GM12801 (cell line): Measurements from ENCODE around the gene PODN.

Experiments used
- TF ChIP-seq, protein P1 (sequence below): IDR thresholded peaks from one replicate; pipeline ENCODE4 v1.5.1; 2011; ENCODE audit warnings: control low read depth; ENCODE audit not compliant: insufficient read length; ENCODE audit errors: extremely low read depth

Gene PODN

DNA sequence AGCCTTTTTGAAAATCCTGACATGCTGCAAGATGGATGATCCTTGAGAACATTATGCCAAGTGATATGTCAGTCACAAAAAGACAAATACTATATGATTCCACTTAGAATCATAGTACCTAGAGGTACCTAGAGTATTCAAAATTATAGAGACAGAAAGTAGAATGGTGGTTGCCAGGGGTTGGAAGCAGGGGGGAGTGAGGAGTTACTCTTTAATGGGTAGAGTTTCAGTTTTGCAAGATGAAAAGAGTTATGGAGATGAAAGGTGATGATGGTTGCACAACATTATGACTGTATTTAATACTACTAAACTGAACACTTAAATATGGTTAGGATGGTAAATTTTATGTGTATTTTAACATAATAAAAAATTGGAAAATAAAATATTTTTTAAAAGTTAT is 37.9 kb upstream of the PODN start:
- TF ChIP-seq, protein P1, sequence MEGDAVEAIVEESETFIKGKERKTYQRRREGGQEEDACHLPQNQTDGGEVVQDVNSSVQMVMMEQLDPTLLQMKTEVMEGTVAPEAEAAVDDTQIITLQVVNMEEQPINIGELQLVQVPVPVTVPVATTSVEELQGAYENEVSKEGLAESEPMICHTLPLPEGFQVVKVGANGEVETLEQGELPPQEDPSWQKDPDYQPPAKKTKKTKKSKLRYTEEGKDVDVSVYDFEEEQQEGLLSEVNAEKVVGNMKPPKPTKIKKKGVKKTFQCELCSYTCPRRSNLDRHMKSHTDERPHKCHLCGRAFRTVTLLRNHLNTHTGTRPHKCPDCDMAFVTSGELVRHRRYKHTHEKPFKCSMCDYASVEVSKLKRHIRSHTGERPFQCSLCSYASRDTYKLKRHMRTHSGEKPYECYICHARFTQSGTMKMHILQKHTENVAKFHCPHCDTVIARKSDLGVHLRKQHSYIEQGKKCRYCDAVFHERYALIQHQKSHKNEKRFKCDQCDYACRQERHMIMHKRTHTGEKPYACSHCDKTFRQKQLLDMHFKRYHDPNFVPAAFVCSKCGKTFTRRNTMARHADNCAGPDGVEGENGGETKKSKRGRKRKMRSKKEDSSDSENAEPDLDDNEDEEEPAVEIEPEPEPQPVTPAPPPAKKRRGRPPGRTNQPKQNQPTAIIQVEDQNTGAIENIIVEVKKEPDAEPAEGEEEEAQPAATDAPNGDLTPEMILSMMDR, result no peak

DNA sequence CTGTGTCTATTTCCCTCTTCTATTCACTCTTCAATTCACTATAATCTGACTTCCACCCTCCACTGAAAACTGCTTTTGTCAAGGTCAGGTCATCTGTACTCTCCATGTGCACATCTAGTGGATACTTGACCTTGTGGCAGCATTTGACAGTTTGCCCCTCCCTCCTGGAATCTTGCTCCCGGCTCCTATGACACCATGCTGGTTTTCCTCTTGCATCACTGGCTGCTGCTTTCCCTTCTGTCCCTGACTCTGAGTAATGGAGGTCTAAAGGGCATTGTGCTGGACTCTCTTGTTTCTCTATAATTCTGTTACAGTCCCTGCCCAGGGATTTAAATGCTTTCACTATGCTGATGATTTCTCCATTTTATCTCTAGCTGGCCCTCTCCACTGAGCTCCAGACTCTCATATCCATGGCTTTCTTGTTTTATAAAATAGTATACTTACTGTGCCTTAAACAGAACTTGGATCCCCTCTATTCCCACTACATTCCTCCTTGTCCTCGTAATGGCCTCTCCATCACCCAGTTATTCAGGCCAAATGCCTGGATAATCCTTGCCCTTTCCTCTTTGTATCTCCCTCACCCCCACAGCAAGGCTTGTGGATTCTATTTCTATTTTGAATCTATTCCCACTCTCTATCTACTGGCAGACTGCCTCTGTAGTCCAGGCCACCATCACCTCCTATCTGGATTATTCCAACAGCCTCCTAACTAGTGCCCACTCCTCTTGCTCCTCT is 36.8 kb upstream of the PODN start:
- TF ChIP-seq, protein P1, result no peak

DNA sequence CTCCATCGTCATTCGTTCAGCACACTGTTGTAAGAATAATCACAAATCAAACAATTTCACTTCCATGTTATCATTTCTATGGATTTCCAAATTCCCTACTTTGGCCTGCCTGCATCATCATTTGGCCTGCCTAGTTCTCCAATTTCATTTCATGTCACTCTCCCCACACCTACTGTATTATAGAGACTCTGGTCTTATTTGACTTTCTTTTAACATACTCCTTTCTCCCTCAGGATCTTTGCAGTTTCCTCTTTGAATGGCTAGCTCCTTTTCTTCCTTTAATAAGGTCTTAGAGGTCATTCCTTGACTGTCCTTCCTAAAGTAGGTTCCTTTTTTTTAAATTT is 36.3 kb upstream of the PODN start:
- TF ChIP-seq, protein P1, result no peak

DNA sequence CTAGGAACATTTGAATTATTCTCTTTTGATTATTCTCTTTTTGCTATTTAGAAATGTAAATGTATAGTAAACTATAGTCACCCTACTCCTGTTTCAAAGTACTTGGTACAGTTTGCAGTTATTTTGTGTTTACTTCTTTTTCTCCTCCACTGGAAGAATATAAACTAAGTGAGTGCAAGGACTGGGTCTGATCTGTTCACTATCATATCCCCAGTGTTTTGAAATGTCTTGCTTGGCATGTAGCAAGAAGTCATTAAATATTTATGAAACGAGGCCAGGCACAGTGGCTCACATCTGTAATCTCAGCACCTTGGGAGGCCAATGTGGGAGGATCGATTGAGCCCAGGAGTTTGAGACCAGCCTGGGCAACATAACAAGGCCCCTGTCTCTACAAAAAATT is 35.8 kb upstream of the PODN start:
- TF ChIP-seq, protein P1, result no peak

DNA sequence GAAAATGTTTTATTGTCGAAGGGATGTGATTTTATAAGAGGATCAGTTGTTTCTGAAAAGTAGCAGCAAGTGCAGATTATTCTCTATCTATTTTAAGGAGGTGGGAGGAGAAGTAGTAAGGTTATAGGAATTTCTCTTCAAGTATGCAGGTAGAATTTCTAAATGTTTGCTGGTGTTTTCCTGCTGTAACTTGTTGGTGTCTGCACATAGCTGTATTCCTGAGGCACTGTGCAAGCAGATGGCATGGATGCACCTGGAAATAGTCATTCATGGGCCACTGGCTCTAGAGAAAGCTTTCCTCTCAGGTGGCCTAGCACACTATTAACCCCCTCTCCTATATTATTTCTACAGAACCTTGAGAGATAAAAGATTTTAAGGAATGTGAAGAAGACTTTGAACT is 30.3 kb upstream of the PODN start:
- TF ChIP-seq, protein P1, result no peak

DNA sequence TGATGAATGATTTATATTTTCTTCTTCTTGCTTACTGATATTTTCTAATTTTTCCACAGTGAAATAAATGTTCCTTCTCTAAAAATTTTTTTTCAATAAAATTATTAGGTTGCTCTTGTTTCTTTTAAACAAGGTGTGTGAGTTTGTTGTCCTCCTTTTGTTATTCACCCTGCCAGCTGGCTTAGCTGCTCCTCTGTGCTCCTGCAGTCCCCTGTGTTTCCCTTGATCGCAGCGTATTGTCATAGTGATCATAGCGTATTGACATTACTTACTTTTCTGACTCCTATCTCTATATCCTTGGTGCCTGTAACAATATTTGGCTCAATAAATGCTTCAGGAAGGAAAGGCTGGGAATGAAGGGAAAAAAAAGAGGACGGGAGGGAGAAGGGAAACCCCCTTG is 24.9 kb upstream of the PODN start:
- TF ChIP-seq, protein P1, result no peak

DNA sequence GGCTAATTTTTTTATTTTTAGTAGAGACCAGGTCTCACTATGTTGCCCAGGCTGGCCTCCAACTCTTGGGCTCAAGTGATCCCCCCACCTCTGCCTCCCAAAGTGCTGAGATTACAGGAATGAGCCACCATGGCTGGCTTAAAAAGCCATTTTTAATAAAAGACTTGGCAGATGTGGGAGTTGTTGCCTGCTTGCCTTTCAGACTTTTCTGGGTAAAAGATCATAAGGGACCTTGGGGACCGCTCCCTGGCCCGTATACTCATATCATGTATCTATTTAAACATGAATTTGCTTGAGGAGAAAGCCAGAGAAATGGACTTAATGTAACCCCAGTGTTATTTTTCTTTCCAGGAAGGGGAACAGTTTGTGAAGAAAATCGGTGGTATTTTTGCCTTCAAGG is 23.4 kb upstream of the PODN start:
- TF ChIP-seq, protein P1, result no peak
